Measurements from ENCODE around the gene TRMT1.

- TF ChIP-seq CTCF (IDR thresholded peaks at IDR 0.05) (no peak), POLR2A (IDR thresholded peaks at IDR 0.05) (no peak)
These were observed 25.9 kb downstream of the TRMT1 start for GRCh38 chr19:13090511-13091231.
